ENCODE data around the gene APH1A. TPM values are rescaled to one million over a fixed set of nuclear protein-coding genes. Genes with fewer than 3 reads are reported as not detected.

Gene APH1A
- total and polyA plus RNA-seq, 10 of the 15 experiments (the other 5 are each of a cell fraction or from before 2014, with no cell fraction given) = 6.7 to 130 (median 87.7) TPM

DNA sequence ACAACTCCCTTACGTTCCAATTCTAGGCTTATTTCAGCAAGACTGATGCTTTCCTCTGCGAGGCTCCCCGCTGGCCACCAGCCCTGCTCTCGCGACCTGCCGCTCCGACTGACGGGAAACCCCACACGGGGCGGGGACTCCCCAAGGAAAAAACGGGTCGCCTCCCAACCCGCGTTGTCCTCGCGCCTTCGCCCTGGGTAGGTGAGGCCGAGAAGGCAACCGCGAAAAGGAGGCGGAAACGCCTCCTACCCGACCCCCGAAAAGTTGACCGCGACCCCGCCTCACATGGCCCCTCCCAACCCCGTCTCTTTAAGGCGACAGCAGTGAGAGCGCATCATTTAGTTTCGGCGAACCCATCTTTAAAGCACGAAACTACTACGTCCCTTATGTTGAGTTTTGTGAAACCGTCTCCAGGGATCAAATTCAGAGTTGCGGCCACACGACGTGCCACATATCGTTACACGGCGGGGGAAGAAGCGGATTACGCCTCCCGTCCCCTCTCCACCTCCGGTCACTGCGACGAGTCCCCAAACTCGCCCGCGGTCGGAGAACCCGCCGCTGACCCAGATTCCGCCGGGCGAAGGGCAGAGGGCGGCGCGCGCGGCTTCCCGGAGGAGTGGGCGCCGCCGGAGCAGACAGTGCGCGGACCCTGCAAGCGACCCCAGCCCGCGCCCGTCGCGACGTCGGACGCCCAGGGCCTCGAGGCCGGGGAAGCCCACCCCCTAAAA, 34.1 kb downstream of the APH1A start (continued):
- peak; percentile 77 for TF ChIP-seq MEF2B (IDR thresholded peaks at IDR 0.05; ENCODE audit: partially characterized antibody, poor library complexity, severe bottlenecking)
- TF ChIP-seq, protein P1, sequence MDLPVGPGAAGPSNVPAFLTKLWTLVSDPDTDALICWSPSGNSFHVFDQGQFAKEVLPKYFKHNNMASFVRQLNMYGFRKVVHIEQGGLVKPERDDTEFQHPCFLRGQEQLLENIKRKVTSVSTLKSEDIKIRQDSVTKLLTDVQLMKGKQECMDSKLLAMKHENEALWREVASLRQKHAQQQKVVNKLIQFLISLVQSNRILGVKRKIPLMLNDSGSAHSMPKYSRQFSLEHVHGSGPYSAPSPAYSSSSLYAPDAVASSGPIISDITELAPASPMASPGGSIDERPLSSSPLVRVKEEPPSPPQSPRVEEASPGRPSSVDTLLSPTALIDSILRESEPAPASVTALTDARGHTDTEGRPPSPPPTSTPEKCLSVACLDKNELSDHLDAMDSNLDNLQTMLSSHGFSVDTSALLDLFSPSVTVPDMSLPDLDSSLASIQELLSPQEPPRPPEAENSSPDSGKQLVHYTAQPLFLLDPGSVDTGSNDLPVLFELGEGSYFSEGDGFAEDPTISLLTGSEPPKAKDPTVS (IDR thresholded peaks at IDR 0.05; ENCODE audit: low read depth, low read length) = no peak
- TF ChIP-seq, protein P2, sequence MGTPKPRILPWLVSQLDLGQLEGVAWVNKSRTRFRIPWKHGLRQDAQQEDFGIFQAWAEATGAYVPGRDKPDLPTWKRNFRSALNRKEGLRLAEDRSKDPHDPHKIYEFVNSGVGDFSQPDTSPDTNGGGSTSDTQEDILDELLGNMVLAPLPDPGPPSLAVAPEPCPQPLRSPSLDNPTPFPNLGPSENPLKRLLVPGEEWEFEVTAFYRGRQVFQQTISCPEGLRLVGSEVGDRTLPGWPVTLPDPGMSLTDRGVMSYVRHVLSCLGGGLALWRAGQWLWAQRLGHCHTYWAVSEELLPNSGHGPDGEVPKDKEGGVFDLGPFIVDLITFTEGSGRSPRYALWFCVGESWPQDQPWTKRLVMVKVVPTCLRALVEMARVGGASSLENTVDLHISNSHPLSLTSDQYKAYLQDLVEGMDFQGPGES (IDR thresholded peaks at IDR 0.05) = no peak
- TF ChIP-seq KDM1A (IDR thresholded peaks at IDR 0.05; ENCODE audit: borderline replicate concordance) = no peak
- peak; percentile 79 for TF ChIP-seq DPF2 (IDR thresholded peaks at IDR 0.05)
- no peak for TF ChIP-seq BMI1 (IDR thresholded peaks at IDR 0.05; ENCODE audit: borderline replicate concordance)
- no peak; a peak in 1 of 4 replicates for TF ChIP-seq ETV6 (conservative IDR thresholded peaks at IDR 0.05 in 1 of 2, IDR thresholded peaks at IDR 0.05 in 1 of 2; ENCODE audit: borderline replicate concordance in 1 of 2, low read depth in 1 of 2)
- TF ChIP-seq NFXL1 (IDR thresholded peaks at IDR 0.05; ENCODE audit: borderline replicate concordance) = no peak
- no peak; the same call in 1 of the 2 replicates for TF ChIP-seq ATF7 (IDR thresholded peaks at IDR 0.05; ENCODE audit: low read depth)
- TF ChIP-seq SREBF1 (IDR thresholded peaks at IDR 0.05; ENCODE audit: low read length) = no peak
- TF ChIP-seq RELA (IDR thresholded peaks at IDR 0.05; ENCODE audit: borderline replicate concordance, partially characterized antibody) = peak; percentile 91
- no peak for TF ChIP-seq NFYA (IDR thresholded peaks at IDR 0.05; ENCODE audit: borderline replicate concordance, low read depth, low read length)
- TF ChIP-seq MXI1 (IDR thresholded peaks at IDR 0.05; ENCODE audit: low read depth, low read length) = peak; percentile 86; the same call in 1 of the 2 replicates
- TF ChIP-seq NBN (IDR thresholded peaks at IDR 0.05) = peak; percentile 95
- no peak; the same call in 1 of the 2 replicates for TF ChIP-seq CBX5 (IDR thresholded peaks at IDR 0.05; ENCODE audit: low read depth)
- peak; percentile 38; the same call in 1 of the 2 replicates for TF ChIP-seq SIN3A (IDR thresholded peaks at IDR 0.05; ENCODE audit: low read depth, low read length)
- peak; percentile 98; the same call in 1 of the 2 replicates for TF ChIP-seq ZBED1 (IDR thresholded peaks at IDR 0.05; ENCODE audit: borderline replicate concordance)
- TF ChIP-seq SRF (IDR thresholded peaks at IDR 0.05; ENCODE audit: low read depth in 2 of 2, low read length in 2 of 2) = no peak; a peak in 1 of 4 replicates
- TF ChIP-seq NR2C2 (IDR thresholded peaks at IDR 0.05; ENCODE audit: borderline replicate concordance, control insufficient read depth, insufficient read length, low read depth) = no peak
- TF ChIP-seq, protein P3, sequence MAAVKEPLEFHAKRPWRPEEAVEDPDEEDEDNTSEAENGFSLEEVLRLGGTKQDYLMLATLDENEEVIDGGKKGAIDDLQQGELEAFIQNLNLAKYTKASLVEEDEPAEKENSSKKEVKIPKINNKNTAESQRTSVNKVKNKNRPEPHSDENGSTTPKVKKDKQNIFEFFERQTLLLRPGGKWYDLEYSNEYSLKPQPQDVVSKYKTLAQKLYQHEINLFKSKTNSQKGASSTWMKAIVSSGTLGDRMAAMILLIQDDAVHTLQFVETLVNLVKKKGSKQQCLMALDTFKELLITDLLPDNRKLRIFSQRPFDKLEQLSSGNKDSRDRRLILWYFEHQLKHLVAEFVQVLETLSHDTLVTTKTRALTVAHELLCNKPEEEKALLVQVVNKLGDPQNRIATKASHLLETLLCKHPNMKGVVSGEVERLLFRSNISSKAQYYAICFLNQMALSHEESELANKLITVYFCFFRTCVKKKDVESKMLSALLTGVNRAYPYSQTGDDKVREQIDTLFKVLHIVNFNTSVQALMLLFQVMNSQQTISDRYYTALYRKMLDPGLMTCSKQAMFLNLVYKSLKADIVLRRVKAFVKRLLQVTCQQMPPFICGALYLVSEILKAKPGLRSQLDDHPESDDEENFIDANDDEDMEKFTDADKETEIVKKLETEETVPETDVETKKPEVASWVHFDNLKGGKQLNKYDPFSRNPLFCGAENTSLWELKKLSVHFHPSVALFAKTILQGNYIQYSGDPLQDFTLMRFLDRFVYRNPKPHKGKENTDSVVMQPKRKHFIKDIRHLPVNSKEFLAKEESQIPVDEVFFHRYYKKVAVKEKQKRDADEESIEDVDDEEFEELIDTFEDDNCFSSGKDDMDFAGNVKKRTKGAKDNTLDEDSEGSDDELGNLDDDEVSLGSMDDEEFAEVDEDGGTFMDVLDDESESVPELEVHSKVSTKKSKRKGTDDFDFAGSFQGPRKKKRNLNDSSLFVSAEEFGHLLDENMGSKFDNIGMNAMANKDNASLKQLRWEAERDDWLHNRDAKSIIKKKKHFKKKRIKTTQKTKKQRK (IDR thresholded peaks at IDR 0.05; ENCODE audit: low read depth, low read length) = no peak
- TF ChIP-seq EZH2 (IDR thresholded peaks at IDR 0.05; ENCODE audit: borderline replicate concordance, control insufficient read depth, low read depth, low read length) = no peak
- TF ChIP-seq BRCA1 (IDR thresholded peaks at IDR 0.05; ENCODE audit: low read depth, low read length) = no peak
- TF ChIP-seq TARDBP (IDR thresholded peaks at IDR 0.05; ENCODE audit: borderline replicate concordance) = no peak; the same call in 1 of the 2 replicates
- peak; percentile 97 for TF ChIP-seq POLR2AphosphoS5 (IDR thresholded peaks at IDR 0.05; ENCODE audit: low read length)
- TF ChIP-seq RAD51 (IDR thresholded peaks at IDR 0.05) = no peak
- TF ChIP-seq EED (IDR thresholded peaks at IDR 0.05; ENCODE audit: low read depth) = peak; percentile 44; the same call in 1 of the 2 replicates
